GM19468 (cell line): ENCODE data around the gene SPC25.
"Not testable (repeated sequence)": the region's sequence is repeated elsewhere in the genome, so short reads cannot be mapped to it uniquely, and the experiment has no call there.

Source experiments
- ATAC-seq: cut with Tn5 transposase; IDR thresholded peaks from one replicate; pipeline ENCODE4 v1.9.1; 2021; ENCODE audit warnings: mild to moderate bottlenecking, moderate library complexity, moderate number of reproducible peaks; ENCODE audit not compliant: unreplicated experiment; ENCODE audit errors: extremely low read depth

The SPC25 gene

DNA sequence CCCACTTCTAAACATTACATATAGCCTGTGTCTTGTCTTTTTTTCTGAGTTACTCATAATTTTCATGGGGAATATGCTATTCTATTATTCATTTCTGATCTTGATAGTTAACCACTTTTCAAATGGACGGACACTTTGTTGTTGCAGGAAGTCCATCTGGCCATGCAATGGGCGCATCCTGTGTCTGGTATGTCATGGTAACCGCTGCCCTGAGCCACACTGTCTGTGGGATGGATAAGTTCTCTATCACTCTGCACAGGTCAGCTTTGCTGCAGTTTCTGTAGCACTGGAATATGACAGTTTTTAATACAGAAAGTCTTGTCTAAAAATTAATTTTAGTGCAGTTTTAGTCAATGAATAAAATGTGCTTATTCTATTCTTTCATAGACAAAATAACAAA, 14.1 kb upstream of the SPC25 start:
- no peak for ATAC-seq

- no peak for ATAC-seq
Observed at GRCh38 chr2:168903888-168904287, 13.7 kb upstream of the SPC25 start.

DNA sequence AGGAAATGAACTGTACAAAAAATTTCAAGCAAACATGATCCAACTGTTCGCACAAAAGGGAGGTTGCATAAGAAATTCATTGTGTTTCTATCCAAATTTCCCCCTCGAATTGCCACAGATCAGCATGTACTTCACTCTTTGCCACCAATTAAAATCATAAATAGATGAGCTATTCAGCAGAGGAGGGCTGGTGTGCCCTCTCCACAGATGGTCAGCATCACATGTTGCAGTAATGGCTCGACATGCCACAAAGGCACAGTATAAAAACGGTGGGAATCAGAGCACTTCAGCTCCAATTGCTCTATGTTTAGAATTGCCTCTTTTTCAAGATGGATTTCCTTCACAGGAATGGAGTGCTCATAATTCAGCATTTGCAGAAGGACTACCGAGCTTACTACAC, 10.8 kb upstream of the SPC25 start, which contains the start of gene G6PC2:
Gene G6PC2, plus strand, starts transcription at position 289 of the 400 bp plus-strand sequence. Its CDS starts 41 bp downstream, at position 330.
- ATAC-seq = no peak

GRCh38 chr2:168897449-168897848, 7.2 kb upstream of the SPC25 start:
- ATAC-seq = no peak

DNA sequence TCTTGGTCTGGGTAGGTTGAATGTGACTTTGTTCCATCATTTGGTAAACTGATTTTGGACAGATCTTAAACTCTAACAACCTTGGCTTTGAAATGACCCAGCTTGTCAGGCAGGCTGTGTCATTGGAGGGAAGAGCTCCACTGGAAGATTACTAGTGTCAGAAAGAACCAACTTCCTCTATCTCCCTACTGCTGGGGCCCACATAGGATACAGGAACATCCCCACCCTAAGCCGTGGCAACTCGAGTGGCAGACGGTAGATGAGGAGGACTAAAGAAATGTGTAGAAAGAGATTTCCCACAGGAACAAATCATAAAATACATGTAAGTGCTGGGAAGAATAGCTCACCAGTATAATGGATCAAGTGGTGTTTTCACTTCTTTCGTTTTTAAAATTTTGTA, 6.6 kb upstream of the SPC25 start:
- ATAC-seq = no peak

DNA sequence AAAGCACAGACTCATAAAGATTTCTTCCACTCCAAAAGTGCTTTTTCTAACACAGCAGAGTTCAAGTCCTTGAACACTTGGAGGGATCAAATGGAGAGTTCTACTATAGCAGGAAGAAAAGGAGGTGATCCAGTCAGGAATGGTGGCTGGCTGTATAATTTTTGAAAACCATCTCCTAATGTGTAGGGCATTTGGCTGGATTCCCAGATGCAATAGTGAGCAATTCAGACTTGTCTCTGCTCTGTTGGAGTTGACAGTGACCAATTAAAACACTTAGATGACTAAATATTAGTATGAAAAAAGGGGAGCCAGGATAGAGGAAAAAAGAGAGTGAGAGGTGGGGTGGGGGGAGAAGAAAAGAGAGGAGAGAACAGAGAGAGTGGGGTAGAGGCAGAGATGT, 5.5 kb upstream of the SPC25 start:
- ATAC-seq = no peak

GRCh38 chr2:168894720-168895119, 4.5 kb upstream of the SPC25 start:
- ATAC-seq = no peak

- no peak for ATAC-seq
Observed at GRCh38 chr2:168894101-168894500, 3.9 kb upstream of the SPC25 start.

DNA sequence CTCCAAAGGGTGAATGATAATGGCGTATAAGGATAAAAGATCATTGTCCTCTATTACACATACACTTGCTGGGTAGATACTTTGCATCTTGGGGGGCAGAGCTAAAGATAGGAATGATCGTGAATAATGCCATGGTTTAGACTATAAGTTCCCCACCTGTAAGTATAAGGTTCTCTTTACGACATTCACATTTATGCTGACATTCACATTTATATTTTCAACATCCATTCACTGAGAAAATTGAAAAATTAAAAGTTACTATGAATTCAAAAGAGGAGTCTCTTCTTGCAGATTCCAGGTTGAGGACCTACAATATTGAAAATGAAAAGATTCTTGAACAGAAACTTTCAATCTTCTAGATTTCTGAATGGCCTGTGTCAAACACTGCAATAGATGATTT, 2.1 kb upstream of the SPC25 start:
- ATAC-seq = no peak

DNA sequence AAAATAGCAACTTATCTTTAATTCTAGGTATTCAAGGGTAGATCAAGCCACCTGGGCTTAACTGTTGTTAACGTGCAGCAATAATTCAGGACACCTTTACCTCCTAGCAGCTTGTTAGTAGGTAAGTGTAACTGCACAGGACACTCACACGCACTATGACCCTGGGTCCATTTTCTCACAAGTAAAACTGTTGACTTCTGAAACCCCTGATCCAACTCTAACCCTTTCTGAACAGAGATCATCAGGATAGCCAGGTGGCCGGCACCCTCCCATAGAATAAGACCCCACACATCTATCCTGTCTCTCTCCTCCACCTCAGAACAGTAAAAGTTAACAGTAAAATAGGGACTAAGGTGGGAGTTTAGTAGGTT, 610 bp downstream of the SPC25 start:
- ATAC-seq = no peak

- no peak for ATAC-seq
Observed at GRCh38 chr2:168884975-168885374, 5.3 kb downstream of the SPC25 start.

DNA sequence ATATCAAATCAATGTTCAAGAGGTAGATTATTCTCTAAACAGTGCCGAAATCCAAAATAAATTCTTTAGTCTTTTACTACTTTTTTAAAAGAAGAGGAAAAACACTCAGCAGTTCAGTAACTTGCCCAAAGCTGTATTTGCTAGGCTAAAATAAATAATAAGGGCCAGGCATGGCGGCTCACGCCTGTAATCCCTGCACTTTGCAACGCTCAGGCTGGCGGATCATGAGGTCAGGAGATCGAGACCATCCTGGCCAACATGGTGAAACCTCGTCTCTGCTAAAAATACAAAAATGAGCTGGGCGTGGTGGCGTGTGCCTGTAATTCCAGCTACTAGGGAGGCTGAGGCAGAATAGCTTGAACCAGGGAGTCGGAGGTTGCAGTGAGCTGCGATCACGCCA, 8.1 kb downstream of the SPC25 start:
- not testable (repeated sequence) for ATAC-seq

- no peak for ATAC-seq
Observed at GRCh38 chr2:168874368-168875054, 15.7 kb downstream of the SPC25 start.

DNA sequence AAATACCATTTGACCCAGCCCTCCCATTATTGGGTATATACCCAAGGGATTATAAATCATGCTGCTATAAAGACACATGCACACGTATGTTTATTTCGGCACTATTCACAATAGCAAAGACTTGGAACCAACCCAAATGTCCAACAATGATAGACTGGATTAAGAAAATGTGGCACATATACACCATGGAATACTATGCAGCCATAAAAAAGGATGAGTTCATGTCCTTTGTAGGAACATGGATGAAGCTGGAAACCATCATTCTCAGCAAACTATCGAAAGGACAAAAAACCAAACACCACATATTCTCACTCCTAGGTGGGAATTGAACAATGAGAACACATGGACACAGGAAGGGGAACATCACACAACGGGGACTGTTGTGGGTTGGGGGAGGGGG, 19.4 kb downstream of the SPC25 start:
- not testable (repeated sequence) for ATAC-seq

- ATAC-seq = not testable (repeated sequence)
Observed at GRCh38 chr2:168870369-168870768, 19.9 kb downstream of the SPC25 start.

DNA sequence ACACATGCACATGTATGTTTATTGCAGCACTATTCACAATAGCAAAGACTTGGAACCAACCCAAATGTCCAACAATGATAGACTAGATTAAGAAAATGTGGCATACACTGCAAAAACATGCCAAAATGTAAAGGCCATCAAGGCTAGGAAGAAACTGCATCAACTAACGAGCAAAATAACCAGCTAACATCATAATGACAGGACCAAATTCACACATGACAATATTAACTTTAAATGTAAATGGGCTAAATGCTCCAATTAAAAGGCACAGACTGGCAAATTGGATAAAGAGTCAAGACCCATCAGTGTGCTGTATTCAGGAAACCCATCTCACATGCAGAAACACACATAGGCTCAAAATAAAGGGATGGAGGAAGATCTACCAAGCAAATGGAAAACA, 23.1 kb downstream of the SPC25 start:
- ATAC-seq = not testable (repeated sequence)

- no peak for ATAC-seq
Observed at GRCh38 chr2:168858146-168858545, 32.1 kb downstream of the SPC25 start.

GRCh38 chr2:168855601-168856000, 34.6 kb downstream of the SPC25 start:
- no peak for ATAC-seq

- no peak for ATAC-seq
Observed at GRCh38 chr2:168854651-168855050, 35.6 kb downstream of the SPC25 start.

- no peak for ATAC-seq
Observed at GRCh38 chr2:168853471-168853870, 36.8 kb downstream of the SPC25 start.

- no peak for ATAC-seq
Observed at GRCh38 chr2:168852481-168852880, 37.7 kb downstream of the SPC25 start.

DNA sequence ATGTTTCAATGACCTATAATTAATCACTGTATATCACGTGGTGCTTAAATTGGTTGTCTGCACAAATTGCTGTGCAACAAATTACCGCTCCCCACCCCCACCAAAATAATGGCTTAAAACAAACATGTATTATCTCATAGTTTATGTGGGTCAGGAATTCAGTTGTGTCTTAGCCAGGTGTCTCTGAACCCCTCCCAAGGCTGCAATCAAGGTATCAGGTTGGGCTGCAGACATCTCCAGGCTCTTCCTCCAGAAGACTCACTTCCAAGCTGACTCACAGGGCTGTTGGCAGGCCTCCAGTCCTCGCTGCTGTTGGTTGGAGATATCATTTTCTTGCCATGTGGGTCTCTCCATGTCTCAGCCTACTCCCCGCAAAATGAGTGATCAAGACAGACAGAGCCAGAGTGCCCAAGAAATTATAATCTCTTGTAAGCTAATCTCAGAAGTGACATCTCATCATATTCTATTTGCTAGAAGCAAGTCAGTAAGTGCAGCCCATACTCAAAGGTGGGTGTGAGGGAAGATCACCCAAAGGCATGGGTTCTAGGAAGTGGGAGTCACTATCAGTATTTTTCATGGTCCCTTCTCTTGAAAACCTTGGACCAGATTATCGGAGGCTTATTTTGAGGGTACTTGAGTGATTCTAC, 38.4 kb downstream of the SPC25 start:
- ATAC-seq = no peak
